Cardiac muscle cell (in vitro differentiated cells and primary cell): ENCODE results near the gene DNLZ. TPM values are rescaled to one million over a fixed set of nuclear protein-coding genes. Genes with fewer than 3 reads are reported as not detected.

Source experiments
- DNase-seq, 2 donors: peaks; one replicate each; pipeline versions ENCODE4 v3.0.0 to v3.0.0-alpha.2; 2010 to 2017; ENCODE audit warnings: low read depth in 1 of 2, low spot score in 1 of 2
- H3K27ac ChIP-seq: fragments of 200-600 bp; sonication (generic); 2 replicates; pipeline ENCODE4 v1.5.1; 2016
- H3K27me3 ChIP-seq: fragments of 200-600 bp; sonication (generic); 2 replicates; pipeline ENCODE4 v1.6.0; 2016; ENCODE audit warnings: control low read depth
- H3K36me3 ChIP-seq: fragments of 200-600 bp; sonication (generic); 2 replicates; pipeline ENCODE4 v1.5.1; 2016; ENCODE audit warnings: control low read depth
- H3K4me1 ChIP-seq: fragments of 200-600 bp; sonication (generic); 2 replicates; pipeline ENCODE4 v1.8.1; 2017; ENCODE audit warnings: low read depth, mild to moderate bottlenecking, mixed run types
- H3K4me3 ChIP-seq: fragments of 200-600 bp; sonication (generic); 2 replicates; pipeline ENCODE4 v1.5.1; 2016; ENCODE audit warnings: mild to moderate bottlenecking
- H3K9me3 ChIP-seq: fragments of 200-600 bp; sonication (generic); 2 replicates; pipeline ENCODE4 v1.5.1; 2017; ENCODE audit warnings: low read depth, mild to moderate bottlenecking, control low read depth
- CTCF ChIP-seq: IDR thresholded peaks from 2 replicates; pipeline ENCODE4 v1.5.1; 2012; ENCODE audit warnings: low read depth, mild to moderate bottlenecking, low read length
- polyA plus RNA-seq: library from polyadenylated mRNA; unstranded; fragments of >200 nt; fragmentation: Nextera tagmentation; extraction: Ambion mirVana; gene quantifications from 2 replicates; pipeline ENCODE4 v1.2.1, GENCODE V29; 2016
- total RNA-seq: library from RNA; depleted of rRNA; stranded (reverse); fragments of >200 nt; gene quantifications from 2 replicates; pipeline ENCODE4 v1.2.3, GENCODE V29; 2016

Gene DNLZ
- total and polyA plus RNA-seq, 2 experiments from 2014 or later, result 28.0 to 48.2 TPM

DNA sequence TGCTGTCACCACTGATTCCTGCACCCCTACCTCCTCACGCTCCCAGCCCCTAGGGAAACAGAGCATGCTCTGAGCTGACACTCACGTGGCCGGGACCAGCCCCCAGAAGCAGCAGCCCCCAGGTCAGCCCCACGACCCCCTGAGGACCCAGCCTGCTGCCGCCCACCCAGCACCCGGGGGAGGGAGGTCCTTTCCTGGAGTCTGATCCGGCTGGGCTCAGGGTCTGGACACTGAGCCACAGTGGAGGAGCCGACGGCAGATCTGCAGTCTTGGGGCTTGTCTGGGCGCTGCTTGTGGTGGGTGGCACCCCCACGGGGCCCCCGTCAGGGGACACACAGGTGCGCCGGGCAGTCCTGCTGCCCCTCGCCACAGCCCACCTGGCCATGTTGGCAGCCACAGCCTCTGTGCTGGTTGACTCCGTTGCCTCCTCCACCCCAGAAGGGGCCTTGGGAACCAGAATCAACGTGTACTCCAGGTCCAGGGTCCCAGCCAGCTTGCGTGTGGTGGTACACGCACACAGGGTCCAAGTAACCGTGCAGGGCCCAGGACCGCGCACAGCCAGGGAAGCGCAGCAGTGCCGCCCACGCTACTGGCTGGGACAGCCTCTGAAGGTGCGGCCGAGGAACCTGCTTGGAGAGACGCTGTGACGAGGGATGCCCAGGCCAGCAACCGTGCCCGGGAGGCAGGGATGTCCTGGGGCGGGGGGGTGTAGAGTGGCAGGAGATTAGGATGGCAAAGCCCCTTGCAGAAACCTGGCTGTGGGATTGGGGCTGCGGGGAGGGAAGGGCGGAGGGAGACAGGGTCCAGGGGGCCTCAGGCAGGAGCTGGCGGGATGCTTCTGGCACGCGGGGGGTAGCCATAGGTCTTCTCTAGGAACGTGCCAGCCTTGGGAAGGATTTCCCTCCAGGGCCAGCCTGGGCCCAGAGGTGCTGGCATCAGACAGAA is 3.5 kb downstream of the DNLZ start:
- Histone ChIP-seq H3K27me3 (no peaks in the 10 kb centered on the region), H3K4me3 (no peak overlapping the region), H3K4me1 (no peaks in the 10 kb centered on the region), H3K27ac (peak overlapping the region; percentile 30), H3K9me3 (no peaks in the 10 kb centered on the region), H3K36me3 (peaks cover 14% of the 10 kb centered on the region)
- DNase-seq, result no peak
- no peak for TF ChIP-seq CTCF

DNA sequence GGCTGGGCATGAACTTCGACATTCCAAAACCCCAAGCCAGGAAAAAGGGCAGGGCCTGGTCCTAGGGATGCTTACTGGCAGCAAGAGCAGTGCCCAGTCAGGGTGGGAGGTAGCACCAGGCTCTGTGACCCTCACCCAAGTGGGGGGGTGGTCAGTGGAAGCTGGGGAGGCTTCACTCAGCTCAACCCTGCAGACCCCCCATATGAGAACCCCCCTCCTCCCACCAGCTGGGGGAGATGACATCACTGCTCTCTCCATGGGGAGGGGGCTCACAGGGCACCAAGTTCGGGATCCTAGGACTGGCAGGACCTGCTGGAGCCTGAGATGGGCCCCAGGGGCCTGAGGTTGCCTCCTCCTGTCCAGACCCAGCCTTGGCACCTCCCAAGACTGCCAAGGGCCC is 4.7 kb downstream of the DNLZ start:
- TF ChIP-seq CTCF, result no peak
- H3K4me3 ChIP-seq, result no peak overlapping the region
- DNase-seq, result no peak
- H3K9me3 ChIP-seq, result no peaks in the 10 kb centered on the region
- H3K27me3 ChIP-seq, result no peaks in the 10 kb centered on the region
- H3K4me1 ChIP-seq, result peaks cover 9% of the 10 kb centered on the region
- H3K27ac ChIP-seq, result no peak overlapping the region
- H3K36me3 ChIP-seq, result peaks cover 14% of the 10 kb centered on the region

GRCh38 chr9:136358016-136358415 is 5.5 kb downstream of the DNLZ start:
- H3K4me3 ChIP-seq, result no peak overlapping the region
- no peak for DNase-seq
- H3K27ac ChIP-seq, result no peak overlapping the region
- no peaks in the 10 kb centered on the region for H3K27me3 ChIP-seq
- H3K36me3 ChIP-seq, result peaks cover 14% of the 10 kb centered on the region
- H3K4me1 ChIP-seq, result peaks cover 15% of the 10 kb centered on the region
- H3K9me3 ChIP-seq, result no peaks in the 10 kb centered on the region
- no peak for TF ChIP-seq CTCF

DNA sequence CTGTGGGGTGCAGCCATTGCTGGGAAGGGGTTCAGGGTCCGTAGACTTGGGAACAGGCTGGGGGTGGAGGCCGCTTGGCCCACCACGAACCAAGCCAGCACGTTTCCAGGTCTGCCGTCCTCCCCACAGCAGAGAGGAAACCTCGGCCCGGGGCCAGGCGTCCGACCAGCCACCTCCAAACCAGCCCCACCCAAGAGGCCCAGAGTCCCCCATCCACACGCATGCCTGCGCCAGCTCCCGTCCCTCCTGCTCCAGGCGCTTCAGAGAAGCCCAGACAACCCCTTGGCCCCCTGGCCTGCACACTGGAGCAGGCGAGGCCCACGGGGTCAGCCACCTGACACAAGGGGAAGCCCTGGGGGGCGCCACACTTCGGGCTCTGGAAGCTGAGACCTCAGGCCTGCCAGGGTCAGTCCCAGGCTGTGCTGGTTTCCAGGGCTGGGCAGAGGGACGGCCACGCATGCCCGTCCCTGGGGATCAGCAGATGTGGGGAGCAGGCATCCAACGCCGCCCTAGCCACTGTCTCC is 6.3 kb downstream of the DNLZ start:
- Histone ChIP-seq H3K4me1 (peaks cover 15% of the 10 kb centered on the region), H3K4me3 (no peak overlapping the region)

More for the DNA sequence above, 6.3 kb downstream of the DNLZ start:
- no peak for DNase-seq
- H3K27ac ChIP-seq, result no peak overlapping the region
- no peak for TF ChIP-seq CTCF
- H3K36me3 ChIP-seq, result peaks cover 14% of the 10 kb centered on the region
- H3K27me3 ChIP-seq, result no peaks in the 10 kb centered on the region
- no peaks in the 10 kb centered on the region for H3K9me3 ChIP-seq
